A673 (cell line): ENCODE data around the gene SPRED2.

Experiments
- CTCF ChIP-seq: fragments of 300-800, 200-600 bp; sonication (generic); conservative IDR thresholded peaks from 2 replicates; pipeline ENCODE4 v1.5.1; 2017; ENCODE audit warnings: low read depth, mild to moderate bottlenecking, antibody characterized with exemption, low read length, moderate library complexity, mixed read lengths
- EZH2 ChIP-seq: fragments of 200-600 bp; sonication (generic); IDR thresholded peaks from 2 replicates; pipeline ENCODE4 v1.6.1; 2017; ENCODE audit warnings: borderline replicate concordance, low read depth, mild to moderate bottlenecking, mixed read lengths, antibody characterized with exemption, low read length; ENCODE audit not compliant: poor library complexity, severe bottlenecking

GRCh38 chr2:65357095-65357958, 75.1 kb downstream of the SPRED2 start:
- no peak for TF ChIP-seq CTCF
- TF ChIP-seq EZH2 = no peak
